Kidney (tissue), 14 donors: ENCODE measurements around the gene FBXO8. TPM values are rescaled to one million over a fixed set of nuclear protein-coding genes. Genes with fewer than 3 reads are reported as not detected.

Source experiments
- DNase-seq, 5 donors: peaks; one replicate each; pipeline ENCODE4 v3.0.0-alpha.2; 2013 to 2020
- FAIRE-seq: peaks from 2 replicates; lab custom pipeline; 2012; peaks lifted over from hg19 to GRCh38; lab: Jason Lieb, UNC
- H3K27ac ChIP-seq, 2 donors: one replicate each; pipeline ENCODE4 v1.7.0; 2013; ENCODE audit warnings: low read depth in 2 of 2, low read length in 2 of 2, inconsistent platforms in 1 of 2
- H3K27me3 ChIP-seq: one replicate; pipeline ENCODE4 v1.7.1; 2013; ENCODE audit warnings: low read length, inconsistent platforms; ENCODE audit not compliant: control insufficient read depth, insufficient read depth
- H3K36me3 ChIP-seq, 3 donors: one replicate each; pipeline versions ENCODE4 v1.7.0 to v1.7.1; 2013; ENCODE audit warnings: low read length in 3 of 3, control low read depth in 1 of 3, inconsistent platforms in 1 of 3; ENCODE audit not compliant: insufficient read depth in 3 of 3, control insufficient read depth in 2 of 3
- H3K4me1 ChIP-seq, 3 donors: one replicate each; pipeline versions ENCODE4 v1.7.0 to v1.7.1; 2013; ENCODE audit warnings: low read length in 3 of 3, inconsistent platforms in 1 of 3, low read depth in 1 of 3; ENCODE audit not compliant: control insufficient read depth in 2 of 3, insufficient read depth in 2 of 3
- H3K4me3 ChIP-seq, 3 donors: one replicate each; pipeline versions ENCODE4 v1.7.0 to v1.8.1; 2013; ENCODE audit warnings: low read length in 3 of 3, control low read depth in 1 of 3, inconsistent platforms in 1 of 3
- H3K9ac ChIP-seq, 3 donors: one replicate each; pipeline versions ENCODE4 v1.7.0 to v1.7.1; 2013; ENCODE audit warnings: low read length in 3 of 3, control low read depth in 1 of 3, inconsistent platforms in 1 of 3
- H3K9me3 ChIP-seq, 3 donors: one replicate each; pipeline versions ENCODE4 v1.7.0 to v1.7.1; 2013; ENCODE audit warnings: low read length in 3 of 3, control low read depth in 1 of 3, inconsistent platforms in 1 of 3; ENCODE audit not compliant: control insufficient read depth in 2 of 3, insufficient read depth in 1 of 3
- CTCF ChIP-seq: IDR thresholded peaks from 3 replicates; pipeline ENCODE4 v1.5.1; 2012; ENCODE audit warnings: mild to moderate bottlenecking, moderate library complexity, borderline replicate concordance; ENCODE audit not compliant: insufficient read depth; ENCODE audit errors: extremely low read depth
- intact Hi-C: fragments of 100-400 bp; cut with DNase I; formaldehyde crosslinking; loops from one replicate; pipeline ENCODE4 v1.11.1; 2022
- polyA plus RNA-seq: library from polyadenylated mRNA; stranded (reverse); fragments of 350-450 nt; fragmentation: Illumina TruSeq; extraction: RNeasy Lipid Tissue Mini Kit (QIAGEN cat#74804); gene quantifications from one replicate; pipeline ENCODE4 v1.2.3, GENCODE V29; 2014; ENCODE audit warnings: low read depth, low replicate concordance; ENCODE audit not compliant: insufficient read depth
- total RNA-seq: library from RNA; stranded (reverse); fragmentation: NEBNext Ultra II Directional; extraction: Animal tissue kit (Norgen Biotek cat#: 25700); gene quantifications from one replicate; pipeline ENCODE4 v1.2.1, GENCODE V29; 2021
- donor health status: control.
- donor health status: control.
- donor health status: control.
- donor health status: control.
- donor health status: control.
- donor health status: DM: yes; HTN: yes; CAD: no.
- donor health status: Normal renal cell carcinoma (clear cell type).

FBXO8 gene
- total and polyA plus RNA-seq, 2 donors from 2014 or later, result 35.3 to 36.3 TPM

- intact Hi-C loops, result no loop called here
- H3K9ac ChIP-seq, result no peak overlapping the region
- H3K27me3 ChIP-seq, result peaks cover 2% of the 10 kb centered on the region
- no peaks in the 10 kb centered on the region for H3K9me3 ChIP-seq
- H3K36me3 ChIP-seq, result no peaks in the 10 kb centered on the region
- no peak overlapping the region for H3K4me3 ChIP-seq
- no peak overlapping the region for H3K27ac ChIP-seq
- DNase-seq, result no peak
- no peaks in the 10 kb centered on the region for H3K4me1 ChIP-seq
- no peak for TF ChIP-seq CTCF
- FAIRE-seq, result no peak
Observed at GRCh38 chr4:174193438-174194374, 89.8 kb downstream of the FBXO8 start.

GRCh38 chr4:174192943-174193342 lies 90.5 kb downstream of the FBXO8 start:
- H3K4me3 ChIP-seq, result no peak overlapping the region
- H3K36me3 ChIP-seq, result no peaks in the 10 kb centered on the region
- H3K27ac ChIP-seq, result no peak overlapping the region
- intact Hi-C loops, result no loop called here
- no peak for TF ChIP-seq CTCF
- no peak for FAIRE-seq
- no peaks in the 10 kb centered on the region for H3K4me1 ChIP-seq
- peak in 1 of 5 donors; percentile 14 for DNase-seq
- no peaks in the 10 kb centered on the region for H3K9me3 ChIP-seq
- no peak overlapping the region for H3K9ac ChIP-seq
- H3K27me3 ChIP-seq, result peaks cover 2% of the 10 kb centered on the region

- TF ChIP-seq CTCF, result no peak
- DNase-seq, result no peak
- intact Hi-C loops, result no loop called here
- no peaks in the 10 kb centered on the region for H3K36me3 ChIP-seq
- no peak overlapping the region for H3K27ac ChIP-seq
- no peaks in the 10 kb centered on the region for H3K9me3 ChIP-seq
- no peak overlapping the region for H3K9ac ChIP-seq
- FAIRE-seq, result no peak
- no peaks in the 10 kb centered on the region for H3K27me3 ChIP-seq
- no peaks in the 10 kb centered on the region for H3K4me1 ChIP-seq
- H3K4me3 ChIP-seq, result no peak overlapping the region
Observed at GRCh38 chr4:174190832-174191500, 92.5 kb downstream of the FBXO8 start.
